Measurements from ENCODE around the gene DHRS12. TPM values are rescaled to one million over a fixed set of nuclear protein-coding genes. Genes with fewer than 3 reads are reported as not detected.

The DHRS12 gene
- total and polyA plus RNA-seq, 2 experiments from 2014 or later: 5.5 to 15.7 TPM

DNA sequence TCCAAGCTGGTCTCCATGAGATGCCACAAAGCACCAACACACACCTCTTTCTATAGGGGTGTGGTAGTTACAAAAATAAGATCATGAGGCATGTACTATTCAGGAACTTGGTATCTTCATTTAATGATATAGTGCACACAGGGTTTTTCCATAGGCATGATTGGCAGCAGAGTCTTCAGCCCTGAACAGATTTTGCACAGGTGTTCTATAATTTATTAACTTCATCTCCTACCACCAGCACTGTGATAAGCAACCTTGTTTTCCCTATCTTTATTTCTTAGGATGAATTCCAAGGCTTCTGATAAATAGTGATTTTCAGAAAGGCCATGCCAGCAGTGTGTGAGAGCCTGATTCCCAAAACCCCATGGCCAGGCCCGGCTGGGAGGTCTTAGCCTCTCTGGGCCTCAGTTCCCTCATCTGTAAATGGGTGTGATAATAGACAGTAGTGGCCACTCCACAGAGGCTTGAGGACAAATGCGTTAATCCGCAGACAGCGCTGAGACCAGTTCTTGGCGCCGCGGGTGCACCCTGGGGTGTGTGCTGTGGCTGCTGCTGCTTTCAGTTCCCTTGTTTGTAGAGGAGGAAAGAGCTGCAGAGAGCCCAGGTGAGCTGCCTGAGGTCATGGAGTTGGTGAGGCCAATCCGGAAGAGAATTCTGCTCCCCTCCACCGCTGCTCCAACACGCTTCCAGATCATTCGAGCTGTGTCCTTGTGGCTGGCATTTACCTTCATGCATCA, 33.1 kb downstream of the DHRS12 start:
- no peak for DNase-seq (ENCODE audit: low read depth in 1 of 2, low spot score in 1 of 2)
- no peak overlapping the region for H3K27ac ChIP-seq
- no peaks in the 10 kb centered on the region for H3K9me3 ChIP-seq (ENCODE audit: low read depth)
- no peaks in the 10 kb centered on the region for H3K27me3 ChIP-seq
- no peak overlapping the region for H3K4me3 ChIP-seq
- H3K36me3 ChIP-seq: no peaks in the 10 kb centered on the region
- H3K4me1 ChIP-seq (ENCODE audit: low read depth): peaks cover 19% of the 10 kb centered on the region
- no peak for TF ChIP-seq CTCF (IDR thresholded peaks at IDR 0.05; ENCODE audit: low read depth, low read length)

- Histone ChIP-seq H3K9me3 (ENCODE audit: low read depth) (no peaks in the 10 kb centered on the region), H3K36me3 (no peaks in the 10 kb centered on the region), H3K27me3 (no peaks in the 10 kb centered on the region), H3K4me1 (ENCODE audit: low read depth) (peaks cover 21% of the 10 kb centered on the region), H3K27ac (peak overlapping the region; percentile 33), H3K4me3 (no peak overlapping the region)
- DNase-seq (ENCODE audit: low read depth in 1 of 2, low spot score in 1 of 2): no peak
- no peak for TF ChIP-seq CTCF (IDR thresholded peaks at IDR 0.05; ENCODE audit: low read depth, low read length)
Observed at GRCh38 chr13:51770160-51770559, 33.8 kb downstream of the DHRS12 start.

- Histone ChIP-seq H3K4me3 (no peak overlapping the region), H3K36me3 (no peaks in the 10 kb centered on the region), H3K27ac (peak overlapping the region; percentile 33), H3K4me1 (ENCODE audit: low read depth) (peaks cover 27% of the 10 kb centered on the region), H3K27me3 (no peaks in the 10 kb centered on the region), H3K9me3 (ENCODE audit: low read depth) (no peaks in the 10 kb centered on the region)
- no peak for TF ChIP-seq CTCF (IDR thresholded peaks at IDR 0.05; ENCODE audit: low read depth, low read length)
- DNase-seq (ENCODE audit: low read depth in 1 of 2, low spot score in 1 of 2): peak in 1 of 2 donors; percentile 48
Observed at GRCh38 chr13:51769455-51770127, 34.4 kb downstream of the DHRS12 start.

- no peak for DNase-seq (ENCODE audit: low read depth in 1 of 2, low spot score in 1 of 2)
- Histone ChIP-seq H3K27ac (peak overlapping the region; percentile 33), H3K27me3 (no peaks in the 10 kb centered on the region), H3K9me3 (ENCODE audit: low read depth) (no peaks in the 10 kb centered on the region), H3K36me3 (no peaks in the 10 kb centered on the region), H3K4me1 (ENCODE audit: low read depth) (peaks cover 33% of the 10 kb centered on the region), H3K4me3 (no peak overlapping the region)
- no peak for TF ChIP-seq CTCF (IDR thresholded peaks at IDR 0.05; ENCODE audit: low read depth, low read length)
Observed at GRCh38 chr13:51768976-51769375, 35.0 kb downstream of the DHRS12 start.

DNA sequence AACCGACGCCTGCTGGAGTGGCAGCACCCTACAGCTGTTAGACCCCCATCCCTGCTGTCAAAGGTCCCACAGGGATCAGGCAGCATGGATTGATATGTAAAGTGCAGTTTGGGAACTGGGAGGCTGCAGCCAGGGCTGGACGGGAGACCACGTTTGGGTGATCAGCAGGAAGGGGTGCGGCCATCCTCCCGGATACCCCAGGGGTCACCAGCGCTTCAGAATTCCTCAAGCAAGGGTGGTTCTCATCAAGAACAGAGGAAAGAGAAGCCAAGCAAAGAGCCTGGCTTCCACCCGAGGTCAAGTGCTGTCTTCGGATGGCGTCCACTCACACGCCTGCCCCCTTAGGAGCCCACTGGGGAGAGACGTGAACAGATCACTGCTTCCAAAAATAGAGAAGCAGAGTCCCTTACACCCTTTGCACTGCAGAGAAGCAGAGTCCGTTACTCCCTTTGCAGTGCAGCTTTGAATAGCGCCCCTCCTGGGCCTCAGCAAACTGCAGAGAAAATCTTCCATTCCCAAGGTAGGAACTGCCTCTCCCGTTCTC, 35.5 kb downstream of the DHRS12 start:
- TF ChIP-seq CTCF (IDR thresholded peaks at IDR 0.05; ENCODE audit: low read depth, low read length): peak; percentile 21
- Histone ChIP-seq H3K4me3 (no peak overlapping the region), H3K27ac (peak overlapping the region; percentile 33), H3K9me3 (ENCODE audit: low read depth) (no peaks in the 10 kb centered on the region), H3K36me3 (no peaks in the 10 kb centered on the region), H3K27me3 (no peaks in the 10 kb centered on the region), H3K4me1 (ENCODE audit: low read depth) (peaks cover 34% of the 10 kb centered on the region)
- DNase-seq (ENCODE audit: low read depth in 1 of 2, low spot score in 1 of 2): peak in 1 of 2 donors; percentile 73
